ENCODE measurements around the gene CSAD. TPM values are rescaled to one million over a fixed set of nuclear protein-coding genes. Genes with fewer than 3 reads are reported as not detected.

The CSAD gene
- total RNA-seq, 1 experiment from 2014 or later = 32.3 TPM

GRCh38 chr12:53196486-53196885 lies 15.8 kb upstream of the CSAD start:
- H3K27me3 ChIP-seq (replicated peaks; ENCODE audit: insufficient read depth, low read depth, low read length, poor library complexity) = no peaks in the 10 kb centered on the region
- H3K9me3 ChIP-seq (ENCODE audit: low read depth, low read length, poor library complexity, severe bottlenecking) = no peaks in the 10 kb centered on the region
- H3K4me3 ChIP-seq (ENCODE audit: low read depth, low read length, poor library complexity, severe bottlenecking) = no peak overlapping the region
- no peak for TF ChIP-seq EZH2 (IDR thresholded peaks at IDR 0.05; ENCODE audit: borderline replicate concordance, low read depth, low read length, poor library complexity, severe bottlenecking)
- TF ChIP-seq, protein P1, sequence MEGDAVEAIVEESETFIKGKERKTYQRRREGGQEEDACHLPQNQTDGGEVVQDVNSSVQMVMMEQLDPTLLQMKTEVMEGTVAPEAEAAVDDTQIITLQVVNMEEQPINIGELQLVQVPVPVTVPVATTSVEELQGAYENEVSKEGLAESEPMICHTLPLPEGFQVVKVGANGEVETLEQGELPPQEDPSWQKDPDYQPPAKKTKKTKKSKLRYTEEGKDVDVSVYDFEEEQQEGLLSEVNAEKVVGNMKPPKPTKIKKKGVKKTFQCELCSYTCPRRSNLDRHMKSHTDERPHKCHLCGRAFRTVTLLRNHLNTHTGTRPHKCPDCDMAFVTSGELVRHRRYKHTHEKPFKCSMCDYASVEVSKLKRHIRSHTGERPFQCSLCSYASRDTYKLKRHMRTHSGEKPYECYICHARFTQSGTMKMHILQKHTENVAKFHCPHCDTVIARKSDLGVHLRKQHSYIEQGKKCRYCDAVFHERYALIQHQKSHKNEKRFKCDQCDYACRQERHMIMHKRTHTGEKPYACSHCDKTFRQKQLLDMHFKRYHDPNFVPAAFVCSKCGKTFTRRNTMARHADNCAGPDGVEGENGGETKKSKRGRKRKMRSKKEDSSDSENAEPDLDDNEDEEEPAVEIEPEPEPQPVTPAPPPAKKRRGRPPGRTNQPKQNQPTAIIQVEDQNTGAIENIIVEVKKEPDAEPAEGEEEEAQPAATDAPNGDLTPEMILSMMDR (conservative IDR thresholded peaks at IDR 0.05; ENCODE audit: low read depth, low read length) = no peak
- no peaks in the 10 kb centered on the region for H3K36me3 ChIP-seq (ENCODE audit: insufficient read depth, low read length, poor library complexity, severe bottlenecking)
- intact Hi-C loops (cut with micrococcal nuclease; ENCODE audit: unreplicated experiment) = no loop called here
- DNase-seq (ENCODE audit: low spot score) = no peak
- CTCF ChIA-PET = interaction anchor here (1.7 kb wide), 1 partner anchor 131 kb away, joined by 14 read pairs; no protein-coding TSS in a partner anchor
- no TSS peak for BruUV-seq (replicated peaks)
- POLR2A ChIA-PET (ENCODE audit: low non-redundant PET) = no interaction called here
- no peak overlapping the region for H3K27ac ChIP-seq (ENCODE audit: low read depth, low read length, poor library complexity, severe bottlenecking)
- no peaks in the 10 kb centered on the region for H3K4me1 ChIP-seq (ENCODE audit: insufficient read depth, low read length, poor library complexity, severe bottlenecking)

DNA sequence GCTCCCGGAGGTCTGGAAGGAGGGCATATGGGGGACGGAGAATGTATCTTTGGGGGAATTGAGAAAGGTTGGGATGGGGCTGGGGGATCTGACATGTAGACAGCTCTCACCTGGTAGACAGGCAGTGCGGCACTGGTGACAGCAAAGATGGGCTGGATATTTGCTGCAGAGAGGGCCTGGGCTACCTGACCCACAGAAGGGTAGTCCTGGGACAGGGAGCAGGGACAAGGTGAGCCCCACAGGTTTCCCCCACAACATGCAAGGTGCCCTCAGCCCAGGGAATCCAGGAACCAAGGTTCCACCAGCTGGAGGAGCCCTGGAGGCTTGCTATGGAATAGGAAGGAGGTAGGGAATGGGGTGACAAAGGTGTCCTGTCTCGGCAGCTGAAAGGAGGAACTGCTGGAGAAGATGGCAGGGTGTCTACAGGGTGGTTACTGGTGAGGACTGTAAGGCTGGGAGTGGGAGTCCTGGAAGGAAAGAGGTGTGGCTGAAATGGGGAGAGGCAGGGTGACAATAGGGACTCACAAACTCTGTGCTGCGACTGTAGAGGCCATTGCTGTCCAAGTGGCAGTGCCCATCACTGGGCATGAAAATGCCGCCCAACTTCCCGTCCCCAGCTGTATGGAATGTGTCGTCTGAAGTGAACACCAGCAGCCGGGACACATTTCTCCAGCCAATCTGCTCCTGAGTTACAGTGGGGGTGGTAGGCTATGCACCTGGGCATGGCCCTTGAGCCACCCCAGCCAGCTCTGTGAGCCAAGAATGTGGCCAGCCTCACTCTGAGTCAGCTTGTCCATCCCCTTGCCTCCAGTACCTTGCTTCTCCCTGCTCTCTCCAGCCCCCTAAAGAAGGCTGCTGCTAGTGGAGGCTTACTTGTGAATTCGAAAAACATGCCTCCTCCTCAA lies 15.0 kb upstream of the CSAD start:
- ChIA-PET CTCF (interaction anchor here (0.7 kb wide), 1 partner anchor 395 kb away, joined by 3 read pairs; no protein-coding TSS in a partner anchor), POLR2A (ENCODE audit: low non-redundant PET) (interaction anchor here (0.5 to 1.1 kb wide), 3 partner anchors 9 to 200 kb away, joined by 3 to 4 read pairs (median 3); no protein-coding TSS in a partner anchor)
- intact Hi-C loops (cut with micrococcal nuclease; ENCODE audit: unreplicated experiment) = no loop called here
- no peaks in the 10 kb centered on the region for H3K4me1 ChIP-seq (ENCODE audit: insufficient read depth, low read length, poor library complexity, severe bottlenecking)
- no peaks in the 10 kb centered on the region for H3K36me3 ChIP-seq (ENCODE audit: insufficient read depth, low read length, poor library complexity, severe bottlenecking)
- TF ChIP-seq EZH2 (IDR thresholded peaks at IDR 0.05; ENCODE audit: borderline replicate concordance, low read depth, low read length, poor library complexity, severe bottlenecking) = no peak
- TF ChIP-seq, protein P1 (conservative IDR thresholded peaks at IDR 0.05; ENCODE audit: low read depth, low read length) = no peak
- H3K27ac ChIP-seq (ENCODE audit: low read depth, low read length, poor library complexity, severe bottlenecking) = no peak overlapping the region
- no peaks in the 10 kb centered on the region for H3K27me3 ChIP-seq (replicated peaks; ENCODE audit: insufficient read depth, low read depth, low read length, poor library complexity)
- no peak overlapping the region for H3K4me3 ChIP-seq (ENCODE audit: low read depth, low read length, poor library complexity, severe bottlenecking)
- H3K9me3 ChIP-seq (ENCODE audit: low read depth, low read length, poor library complexity, severe bottlenecking) = no peaks in the 10 kb centered on the region
- no TSS peak for BruUV-seq (replicated peaks)
- no peak for DNase-seq (ENCODE audit: low spot score)

GRCh38 chr12:53194973-53195372 lies 14.2 kb upstream of the CSAD start:
- no peak for DNase-seq (ENCODE audit: low spot score)
- no peak overlapping the region for H3K4me3 ChIP-seq (ENCODE audit: low read depth, low read length, poor library complexity, severe bottlenecking)
- H3K9me3 ChIP-seq (ENCODE audit: low read depth, low read length, poor library complexity, severe bottlenecking) = no peaks in the 10 kb centered on the region
- no peaks in the 10 kb centered on the region for H3K36me3 ChIP-seq (ENCODE audit: insufficient read depth, low read length, poor library complexity, severe bottlenecking)
- ChIA-PET CTCF (interaction anchor here (0.7 kb wide), 1 partner anchor 396 kb away, joined by 3 read pairs; no protein-coding TSS in a partner anchor), POLR2A (ENCODE audit: low non-redundant PET) (interaction anchor here (0.6 to 1.1 kb wide), 2 partner anchors 8 to 24 kb away, joined by 3 to 4 read pairs; no protein-coding TSS in a partner anchor)
- TF ChIP-seq, protein P1 (conservative IDR thresholded peaks at IDR 0.05; ENCODE audit: low read depth, low read length) = no peak
- no peak for TF ChIP-seq EZH2 (IDR thresholded peaks at IDR 0.05; ENCODE audit: borderline replicate concordance, low read depth, low read length, poor library complexity, severe bottlenecking)
- H3K27ac ChIP-seq (ENCODE audit: low read depth, low read length, poor library complexity, severe bottlenecking) = no peak overlapping the region
- H3K4me1 ChIP-seq (ENCODE audit: insufficient read depth, low read length, poor library complexity, severe bottlenecking) = no peaks in the 10 kb centered on the region
- intact Hi-C loops (cut with micrococcal nuclease; ENCODE audit: unreplicated experiment) = no loop called here
- no TSS peak for BruUV-seq (replicated peaks)
- no peaks in the 10 kb centered on the region for H3K27me3 ChIP-seq (replicated peaks; ENCODE audit: insufficient read depth, low read depth, low read length, poor library complexity)
